GM12892 (cell line): ENCODE measurements around the gene SERGEF.
A peak's percentile ranks its signal among the peaks of the same experiment; 100 is the strongest.

ENCODE experiments used
- DNase-seq: peaks from one replicate; pipeline ENCODE4 v3.0.0; 2011; ENCODE audit not compliant: insufficient read length
- FAIRE-seq: peaks from 2 replicates; lab custom pipeline; 2011; peaks lifted over from hg19 to GRCh38; lab: Jason Lieb, UNC
- POLR2A ChIP-seq: IDR thresholded peaks from 2 replicates; pipeline ENCODE4 v1.6.1; 2011; ENCODE audit warnings: low read depth, low read length, control low read depth
- POLR2AphosphoS5 ChIP-seq: IDR thresholded peaks from 2 replicates; pipeline ENCODE4 v1.6.1; 2011; ENCODE audit warnings: low read depth, low read length, control low read depth
- TAF1 ChIP-seq: IDR thresholded peaks from 2 replicates; pipeline ENCODE4 v1.6.1; 2011; ENCODE audit warnings: low read depth, mild to moderate bottlenecking, control low read depth, low read length, borderline replicate concordance

Gene SERGEF

GRCh38 chr11:17991783-17992433 lies 20.9 kb downstream of the SERGEF start:
- FAIRE-seq (peak; percentile 96), DNase-seq (peak; percentile 27)
- TF ChIP-seq POLR2A, result no peak
- no peak for TF ChIP-seq POLR2AphosphoS5

GRCh38 chr11:17989306-17989705 lies 23.5 kb downstream of the SERGEF start:
- TF ChIP-seq TAF1 (no peak), POLR2AphosphoS5 (no peak), POLR2A (no peak)
- peak; percentile 65 for FAIRE-seq
- DNase-seq, result no peak

- DNase-seq (no peak), FAIRE-seq (no peak)
- no peak for TF ChIP-seq POLR2A
- no peak for TF ChIP-seq TAF1
- TF ChIP-seq POLR2AphosphoS5, result no peak
Observed at GRCh38 chr11:17988465-17988864, 24.4 kb downstream of the SERGEF start.

GRCh38 chr11:17987826-17988225 lies 25.0 kb downstream of the SERGEF start:
- FAIRE-seq (no peak), DNase-seq (no peak)
- TF ChIP-seq POLR2AphosphoS5, result no peak
- TF ChIP-seq TAF1, result no peak
- TF ChIP-seq POLR2A, result no peak

GRCh38 chr11:17986711-17987220 lies 26.1 kb downstream of the SERGEF start:
- no peak for FAIRE-seq
- no peak for DNase-seq
- TF ChIP-seq POLR2A (no peak), POLR2AphosphoS5 (no peak), TAF1 (no peak)

- FAIRE-seq (no peak), DNase-seq (no peak)
- TF ChIP-seq TAF1 (no peak), POLR2AphosphoS5 (no peak), POLR2A (no peak)
Observed at GRCh38 chr11:17986007-17986710, 26.7 kb downstream of the SERGEF start.

- FAIRE-seq (no peak), DNase-seq (no peak)
- TF ChIP-seq POLR2AphosphoS5 (no peak), TAF1 (no peak), POLR2A (no peak)
Observed at GRCh38 chr11:17985517-17985916, 27.3 kb downstream of the SERGEF start.

- DNase-seq, result no peak
- TF ChIP-seq POLR2A, result no peak
- no peak for TF ChIP-seq TAF1
- TF ChIP-seq POLR2AphosphoS5, result no peak
- FAIRE-seq, result no peak
Observed at GRCh38 chr11:17983569-17983968, 29.3 kb downstream of the SERGEF start.

- FAIRE-seq (peak; percentile 90), DNase-seq (peak; percentile 11)
Observed at GRCh38 chr11:17979770-17980371, 33.0 kb downstream of the SERGEF start.

GRCh38 chr11:17978553-17979287 lies 34.1 kb downstream of the SERGEF start:
- FAIRE-seq (peak; percentile 93), DNase-seq (peak; percentile 10)
- TF ChIP-seq TAF1 (no peak), POLR2AphosphoS5 (no peak), POLR2A (no peak)

More at GRCh38 chr11:17979770-17980371, 33.0 kb downstream of the SERGEF start:
- TF ChIP-seq TAF1 (no peak), POLR2AphosphoS5 (no peak), POLR2A (no peak)

GRCh38 chr11:17976651-17977050 lies 36.2 kb downstream of the SERGEF start:
- TF ChIP-seq POLR2A (no peak), TAF1 (no peak), POLR2AphosphoS5 (no peak)
- DNase-seq (no peak), FAIRE-seq (no peak)
